GM12874 (cell line): ENCODE data around the gene LHX3.

Experiments used
- TF ChIP-seq, protein P1 (sequence below): IDR thresholded peaks from 2 replicates; pipeline ENCODE4 v1.5.1; 2011; ENCODE audit warnings: low read depth, mild to moderate bottlenecking, control low read depth, low read length, moderate library complexity; ENCODE audit not compliant: insufficient read depth

The LHX3 gene

DNA sequence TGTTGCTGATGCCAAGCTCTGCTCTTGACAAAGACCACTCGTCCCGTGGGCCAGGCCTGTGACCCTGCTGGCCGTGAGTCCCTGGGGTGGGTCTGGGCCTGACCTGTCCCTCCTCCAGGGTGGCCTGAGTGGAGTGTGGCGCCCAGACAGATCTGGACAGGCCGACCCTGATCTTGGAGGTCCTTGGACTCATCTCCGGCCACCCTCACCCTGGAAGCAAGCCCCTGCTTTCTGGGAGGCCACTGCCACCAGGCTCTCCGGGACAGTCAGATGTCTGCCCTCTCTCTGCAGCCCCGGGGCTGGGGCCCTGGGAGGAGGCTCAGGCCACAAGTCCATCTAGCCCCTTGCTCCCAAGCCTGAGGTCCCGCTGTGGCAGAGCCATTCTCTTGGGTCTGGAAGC is 55.1 kb downstream of the LHX3 start:
- TF ChIP-seq, protein P1, sequence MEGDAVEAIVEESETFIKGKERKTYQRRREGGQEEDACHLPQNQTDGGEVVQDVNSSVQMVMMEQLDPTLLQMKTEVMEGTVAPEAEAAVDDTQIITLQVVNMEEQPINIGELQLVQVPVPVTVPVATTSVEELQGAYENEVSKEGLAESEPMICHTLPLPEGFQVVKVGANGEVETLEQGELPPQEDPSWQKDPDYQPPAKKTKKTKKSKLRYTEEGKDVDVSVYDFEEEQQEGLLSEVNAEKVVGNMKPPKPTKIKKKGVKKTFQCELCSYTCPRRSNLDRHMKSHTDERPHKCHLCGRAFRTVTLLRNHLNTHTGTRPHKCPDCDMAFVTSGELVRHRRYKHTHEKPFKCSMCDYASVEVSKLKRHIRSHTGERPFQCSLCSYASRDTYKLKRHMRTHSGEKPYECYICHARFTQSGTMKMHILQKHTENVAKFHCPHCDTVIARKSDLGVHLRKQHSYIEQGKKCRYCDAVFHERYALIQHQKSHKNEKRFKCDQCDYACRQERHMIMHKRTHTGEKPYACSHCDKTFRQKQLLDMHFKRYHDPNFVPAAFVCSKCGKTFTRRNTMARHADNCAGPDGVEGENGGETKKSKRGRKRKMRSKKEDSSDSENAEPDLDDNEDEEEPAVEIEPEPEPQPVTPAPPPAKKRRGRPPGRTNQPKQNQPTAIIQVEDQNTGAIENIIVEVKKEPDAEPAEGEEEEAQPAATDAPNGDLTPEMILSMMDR, result no peak

DNA sequence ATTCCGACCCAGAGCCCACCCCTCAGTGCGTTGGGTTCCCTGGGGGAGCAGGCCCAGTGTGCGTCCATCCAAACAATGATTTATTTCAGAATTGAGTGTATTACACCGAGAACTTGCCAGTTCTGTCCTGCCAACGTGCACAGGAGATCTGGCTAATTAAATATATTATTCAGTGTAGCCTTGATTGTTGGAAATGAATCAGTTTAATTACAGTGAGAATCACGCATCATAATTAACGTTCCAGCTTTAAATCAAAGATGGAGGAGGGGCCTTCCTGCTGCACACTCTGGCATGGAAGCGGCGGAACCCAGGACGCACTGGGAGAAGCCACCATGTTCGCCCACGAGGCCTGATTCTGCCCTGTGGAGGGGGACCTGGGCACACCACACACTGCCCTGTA is 55.6 kb downstream of the LHX3 start:
- TF ChIP-seq, protein P1, result no peak

DNA sequence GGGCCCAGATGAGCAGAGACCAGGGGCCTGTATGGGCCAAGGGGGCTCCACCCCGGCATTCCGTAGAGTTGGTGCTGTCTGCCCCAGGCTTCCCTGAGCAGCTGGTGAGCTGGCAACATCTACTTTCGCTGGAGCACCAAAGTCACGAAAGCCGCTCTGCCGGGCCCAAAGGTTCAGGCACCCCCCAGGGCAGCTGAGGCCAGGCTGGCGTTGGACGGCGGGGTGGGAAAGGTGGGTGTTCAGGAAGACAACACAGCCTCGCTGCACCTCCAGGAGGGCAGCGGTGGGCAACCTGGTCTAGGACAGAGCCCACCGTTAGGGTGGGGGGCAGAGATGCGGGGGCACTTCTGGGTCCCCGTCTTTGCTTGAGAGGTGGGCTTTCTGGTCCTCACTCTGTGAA is 56.2 kb downstream of the LHX3 start:
- TF ChIP-seq, protein P1, result no peak

DNA sequence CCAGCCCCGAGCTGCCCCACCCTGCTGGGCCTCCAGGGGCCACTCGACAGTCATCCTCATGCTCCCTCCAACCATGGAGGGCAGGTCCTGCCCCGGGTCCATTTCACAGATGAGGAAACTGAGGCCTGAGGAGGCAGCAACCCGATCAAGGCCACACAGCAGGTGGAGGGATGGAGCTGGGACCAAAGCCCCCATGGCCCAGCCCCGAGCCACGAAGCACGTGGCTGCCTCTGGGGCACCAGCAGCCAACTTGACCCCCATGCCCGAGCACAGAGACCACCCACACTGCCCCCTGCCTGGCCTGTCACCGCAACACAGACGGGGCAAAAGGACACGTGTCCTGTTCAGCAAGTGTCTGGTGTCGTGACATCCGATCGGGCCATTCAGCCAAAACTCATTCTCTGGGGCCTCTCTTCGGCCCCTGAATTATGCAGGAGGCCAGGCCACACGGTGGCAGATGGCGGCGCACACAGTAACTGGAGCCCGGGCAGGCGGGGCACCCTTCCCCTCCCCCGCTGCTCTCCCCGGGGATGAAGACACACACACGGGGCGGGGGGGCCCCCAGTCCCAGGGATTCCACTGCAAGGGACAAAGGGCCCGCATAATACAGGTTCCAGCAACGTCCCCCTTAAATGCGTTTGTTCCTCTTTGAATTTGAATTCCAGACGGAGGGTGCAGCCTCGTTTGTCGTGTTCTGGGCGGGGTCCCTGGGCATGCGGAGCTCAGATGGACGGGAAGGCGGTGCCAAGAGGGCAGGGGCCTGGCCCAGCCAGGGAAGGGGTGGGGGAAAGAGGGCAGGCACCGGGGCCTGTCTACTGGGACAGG is 56.8 kb downstream of the LHX3 start:
- TF ChIP-seq, protein P1, result no peak

DNA sequence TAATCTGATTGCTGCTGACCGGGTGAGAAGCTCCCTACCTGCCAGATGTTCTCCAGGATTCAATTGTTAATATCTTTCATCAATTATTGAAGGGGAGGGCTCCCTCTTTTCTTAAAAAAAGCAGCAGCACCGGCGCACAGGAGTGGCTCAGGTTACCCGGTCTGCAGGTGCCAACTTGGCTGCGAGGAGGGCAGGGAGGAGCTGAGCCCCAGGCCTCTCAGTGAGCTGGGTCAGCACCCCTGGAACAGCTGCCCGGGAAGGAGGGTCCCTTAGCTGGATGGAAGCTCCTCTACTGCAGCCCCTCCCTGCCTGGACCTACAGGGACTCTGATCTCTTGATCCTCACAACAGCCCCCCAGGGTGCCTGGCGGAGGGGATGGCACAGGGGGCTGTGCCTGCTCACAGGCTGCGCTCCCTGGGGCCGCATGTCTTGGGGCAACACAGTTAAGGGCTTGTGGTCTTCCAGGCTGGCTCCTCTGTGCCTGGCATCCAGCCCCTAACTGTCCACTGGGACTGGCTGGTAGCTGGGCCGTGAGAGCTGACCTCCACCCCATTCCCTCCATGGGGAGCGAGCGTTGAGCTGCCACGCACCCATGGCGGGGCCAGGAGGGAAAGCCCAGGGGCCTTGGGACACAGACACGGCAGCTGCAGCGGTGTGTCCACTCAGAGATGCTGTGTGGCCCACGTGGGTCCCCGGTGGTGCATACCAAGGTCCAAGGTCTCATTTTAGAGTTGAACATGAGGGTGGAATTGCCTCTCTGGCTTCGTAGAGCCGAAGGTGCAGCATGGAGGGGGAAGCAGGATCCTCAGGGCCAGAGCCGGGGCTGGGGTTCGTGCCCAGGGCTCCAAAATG is 57.7 kb downstream of the LHX3 start:
- TF ChIP-seq, protein P1, result no peak
